Middle frontal gyrus (tissue), 1 donor: ENCODE results near the gene MACROD2.

Experiments
- DNase-seq: peaks from one replicate; pipeline ENCODE4 v3.0.0-alpha.2; 2015; ENCODE audit warnings: low spot score; ENCODE audit errors: extremely low spot score

Gene MACROD2

DNA sequence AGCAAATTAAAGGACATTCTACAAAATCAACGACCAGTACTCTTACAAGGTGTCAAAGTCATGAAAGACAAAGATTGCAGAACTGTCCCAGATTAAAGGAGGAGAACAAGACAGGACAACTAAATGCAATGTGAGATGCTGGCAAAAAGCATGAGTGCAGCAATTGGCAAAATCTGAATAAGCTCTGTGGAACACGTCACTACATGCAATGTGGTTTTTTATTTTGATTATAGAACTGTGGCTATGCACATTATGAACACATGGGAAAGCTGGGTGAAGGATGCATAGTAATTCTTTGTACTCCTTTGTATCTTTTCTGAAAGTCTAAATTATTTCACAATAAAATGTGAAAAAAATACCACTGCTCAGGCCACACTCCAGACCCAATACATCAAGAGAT is 2068.6 kb downstream of the MACROD2 start:
- no peak for DNase-seq

DNA sequence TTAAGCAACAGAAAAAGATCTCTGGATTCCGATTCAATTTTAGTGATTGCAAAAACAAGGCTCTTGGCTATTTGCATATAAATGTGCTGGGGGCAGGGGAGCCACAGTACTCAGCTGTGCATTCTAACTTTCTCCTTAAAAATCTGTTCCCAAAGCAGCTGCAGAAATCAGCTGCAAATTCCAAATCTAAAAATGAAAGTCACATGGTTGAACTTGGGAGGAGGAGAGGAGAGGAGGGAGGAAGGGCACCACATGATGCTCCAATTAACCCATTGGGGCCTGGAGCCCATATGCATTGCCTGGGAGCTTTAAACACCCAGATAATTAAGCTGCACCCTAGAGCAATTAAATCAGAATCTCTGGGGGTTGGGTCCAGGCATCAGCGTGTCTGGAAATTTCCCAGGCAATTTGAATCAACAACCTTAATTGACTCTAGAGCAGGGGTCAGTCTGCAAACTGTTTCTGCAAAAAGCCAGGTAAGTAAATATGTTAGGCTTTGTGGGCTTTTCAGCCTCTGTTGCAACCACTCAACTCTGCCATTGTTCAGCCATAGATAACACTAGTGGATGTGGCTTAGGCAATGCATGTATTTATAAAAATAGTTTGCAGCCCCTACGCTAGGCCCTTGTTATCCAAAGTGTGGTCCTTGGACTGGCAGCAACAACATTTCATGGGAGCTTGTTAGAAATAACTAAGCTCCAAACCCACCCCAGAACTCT is 2069.8 kb downstream of the MACROD2 start:
- DNase-seq: peak; percentile 27

GRCh38 chr20:16066571-16066970 is 2071.3 kb downstream of the MACROD2 start:
- no peak for DNase-seq

DNA sequence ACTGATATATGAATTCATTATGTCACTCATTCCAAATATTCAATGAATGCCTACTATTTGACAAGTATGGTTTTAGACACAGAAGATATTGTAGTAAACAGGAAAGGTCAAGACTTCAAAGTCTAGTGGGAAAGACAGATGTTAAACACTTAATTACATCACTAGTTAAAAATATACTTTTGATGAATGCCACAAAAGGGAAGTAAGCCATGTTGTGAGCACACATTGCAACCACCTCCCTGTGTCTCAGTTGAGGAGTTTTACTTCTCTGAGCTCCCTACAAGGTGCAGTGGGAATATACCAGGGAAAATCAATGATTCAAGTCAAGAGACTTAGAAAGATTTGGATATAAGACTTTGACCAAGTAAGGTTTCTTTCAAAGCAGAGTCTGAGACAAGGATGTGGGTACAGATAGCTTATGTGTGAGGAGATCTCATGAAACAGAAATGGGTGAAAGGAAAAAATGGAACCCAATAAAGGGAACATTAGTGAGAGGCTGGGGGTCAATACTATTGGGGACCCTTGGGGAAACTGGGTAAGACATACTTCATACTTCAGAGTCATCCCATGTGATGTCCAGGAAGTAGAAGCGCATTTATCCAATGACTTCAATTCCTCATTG is 2074.2 kb downstream of the MACROD2 start:
- no peak for DNase-seq

- no peak for DNase-seq
Measured at GRCh38 chr20:16072220-16072619, 2076.9 kb downstream of the MACROD2 start.

DNA sequence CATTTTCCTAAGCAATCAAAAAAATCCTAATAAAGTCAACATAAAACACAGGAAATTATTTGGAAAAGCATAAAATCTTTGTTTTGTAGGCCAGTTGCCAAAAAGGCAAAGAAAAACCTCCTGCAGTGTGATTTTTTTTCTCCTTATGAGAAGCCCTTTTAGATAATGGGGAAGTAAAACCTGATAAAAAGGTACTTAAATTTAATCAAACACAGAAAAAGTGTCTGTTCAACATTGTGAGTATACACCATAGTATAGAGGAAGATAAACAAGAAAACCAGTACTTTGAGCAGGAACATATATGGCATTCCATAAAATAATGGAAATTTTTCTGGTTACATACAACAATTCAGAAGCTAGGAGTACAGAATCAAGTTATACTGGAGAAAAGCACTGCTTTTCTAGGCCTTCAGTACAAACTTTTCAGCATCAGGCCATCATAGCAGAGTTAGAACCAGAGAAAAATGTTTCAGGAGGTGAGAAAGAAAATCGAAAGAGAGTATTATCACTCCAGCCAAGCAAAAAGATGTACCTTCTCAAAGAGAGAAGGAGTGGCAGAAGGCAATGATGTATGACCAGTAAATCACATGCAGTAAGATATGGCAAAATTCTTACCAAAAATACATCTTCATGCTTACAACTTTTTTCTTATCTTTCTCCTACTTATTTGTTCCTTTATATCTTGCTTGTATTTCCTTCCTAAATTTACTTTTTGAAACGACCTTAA is 2083.0 kb downstream of the MACROD2 start:
- no peak for DNase-seq

- DNase-seq: no peak
Measured at GRCh38 chr20:16081421-16081820, 2086.1 kb downstream of the MACROD2 start.

- no peak for DNase-seq
Measured at GRCh38 chr20:16082051-16082550, 2086.8 kb downstream of the MACROD2 start.

DNA sequence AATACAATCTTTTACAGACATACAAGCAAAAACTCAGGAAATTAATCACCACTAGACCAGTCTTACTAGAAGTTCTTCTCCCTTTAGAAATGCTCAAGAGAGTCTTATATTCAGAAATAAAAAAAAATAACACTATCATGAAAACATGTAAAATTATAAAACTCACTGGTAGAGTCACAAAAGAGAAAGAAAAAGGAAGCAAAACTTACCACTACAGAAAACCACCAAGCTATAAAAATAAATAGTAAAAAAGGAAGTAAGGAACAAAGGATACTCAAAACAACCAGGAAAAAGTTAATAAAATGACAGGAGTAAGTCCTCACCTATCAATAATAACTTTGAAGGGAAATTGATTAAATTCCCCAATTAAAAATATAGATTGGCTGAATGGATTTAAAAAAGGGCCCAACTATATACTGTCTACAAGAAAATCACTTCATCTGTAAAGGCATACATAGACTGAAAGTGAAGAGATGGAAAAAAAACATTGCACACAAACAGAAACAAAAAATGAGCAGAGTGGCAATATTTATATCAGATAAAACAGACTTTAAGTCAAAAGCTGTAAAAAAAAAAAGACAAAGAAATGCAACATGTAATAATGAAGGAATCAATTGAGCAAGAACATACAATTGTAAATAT is 2088.4 kb downstream of the MACROD2 start:
- no peak for DNase-seq

DNA sequence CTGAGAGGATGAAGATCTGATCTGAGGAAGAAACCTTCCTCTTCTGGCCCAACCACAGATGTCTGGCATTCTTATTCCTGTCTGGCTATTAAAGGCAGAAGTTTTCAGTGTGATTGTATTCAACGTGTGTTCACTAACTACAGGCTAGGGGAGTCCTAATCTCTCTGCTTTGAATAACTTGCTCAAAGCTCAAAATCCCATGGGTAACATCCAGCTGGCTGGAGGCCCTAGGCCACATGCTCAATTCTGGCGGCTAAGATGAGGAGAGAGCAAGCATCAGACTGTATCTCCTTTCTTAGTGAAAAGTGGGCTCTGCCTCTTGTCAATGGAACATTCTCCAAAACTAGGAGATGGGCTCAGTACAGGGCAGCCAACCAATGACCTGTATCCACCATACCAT is 2099.9 kb downstream of the MACROD2 start:
- no peak for DNase-seq

DNA sequence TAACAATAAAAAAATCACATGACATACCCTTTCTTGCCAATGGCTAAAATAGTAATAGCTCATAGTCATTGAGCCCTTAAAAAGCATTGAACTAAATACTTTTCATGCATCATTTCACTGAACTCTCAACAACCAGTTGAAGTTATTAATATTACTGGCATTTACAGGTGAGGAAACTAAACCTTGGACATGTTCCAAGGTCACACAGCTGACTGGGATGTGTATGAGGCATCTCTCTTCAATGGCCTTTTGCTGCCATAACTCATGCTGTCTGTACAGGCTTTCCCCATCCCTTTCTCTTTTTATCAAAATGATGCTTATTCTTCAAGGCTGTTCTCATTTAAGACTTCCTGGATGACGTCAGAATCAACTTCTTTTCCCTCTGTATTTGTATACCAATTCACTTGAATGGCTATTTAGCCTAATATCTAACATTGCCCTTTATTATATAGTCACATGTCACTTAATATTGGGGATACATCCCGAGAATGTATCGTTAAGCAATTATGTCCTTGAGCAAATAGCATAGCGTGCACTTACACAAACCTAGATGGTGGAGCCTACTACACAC is 2101.5 kb downstream of the MACROD2 start:
- no peak for DNase-seq

DNA sequence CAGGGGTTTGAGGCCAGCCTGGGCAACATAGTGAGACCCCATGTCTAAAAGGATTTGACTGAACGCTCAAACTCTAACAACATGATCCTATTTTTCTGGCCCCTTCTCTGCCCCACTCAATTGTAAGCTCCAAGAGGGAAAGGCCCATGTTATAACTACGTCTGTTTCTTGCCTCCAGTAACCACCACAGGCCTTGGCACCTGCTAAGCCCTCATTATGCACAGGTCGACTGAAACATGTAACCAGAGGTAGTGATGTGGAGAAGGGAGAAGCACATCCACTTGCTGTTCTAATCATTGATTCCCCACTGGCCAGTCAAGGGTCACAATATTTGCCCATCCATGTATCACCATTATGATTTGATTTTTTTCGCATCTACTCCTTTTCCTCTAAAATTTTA is 2102.5 kb downstream of the MACROD2 start:
- DNase-seq: no peak

- DNase-seq: no peak
Measured at GRCh38 chr20:16098890-16099639, 2103.7 kb downstream of the MACROD2 start.

- no peak for DNase-seq
Measured at GRCh38 chr20:16100111-16100510, 2104.8 kb downstream of the MACROD2 start.

DNA sequence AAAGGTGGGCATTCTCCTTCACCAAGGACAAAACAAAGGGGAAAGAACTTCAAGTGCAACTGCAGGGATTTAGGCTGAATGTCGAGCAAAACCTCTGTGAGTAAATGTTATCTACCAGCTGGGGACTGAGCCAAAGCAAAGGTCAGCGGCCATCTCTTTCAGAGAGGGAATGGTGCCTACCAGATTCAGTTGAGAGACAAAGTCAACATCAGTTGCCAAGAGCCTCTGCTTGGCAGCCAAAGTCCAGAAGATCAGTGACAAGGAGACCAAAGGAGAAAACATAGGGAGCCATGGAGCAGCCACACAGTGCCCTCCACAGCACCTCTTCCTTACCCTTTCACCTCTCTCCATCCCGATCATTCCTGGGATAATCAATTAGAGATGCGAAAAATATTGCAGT is 2105.5 kb downstream of the MACROD2 start:
- no peak for DNase-seq
